GM21423 (cell line): ENCODE data around the gene KLHL10.

Experiments used
- ATAC-seq: cut with Tn5 transposase; IDR thresholded peaks from one replicate; pipeline ENCODE4 v1.9.1; 2021; ENCODE audit warnings: mild to moderate bottlenecking, moderate library complexity; ENCODE audit not compliant: unreplicated experiment

KLHL10 gene

GRCh38 chr17:41892021-41892376 lies 54.4 kb downstream of the KLHL10 start:
- no peak for ATAC-seq

- no peak for ATAC-seq
Observed at GRCh38 chr17:41893384-41893783, 55.8 kb downstream of the KLHL10 start.

- no peak for ATAC-seq
Observed at GRCh38 chr17:41894791-41895331, 57.2 kb downstream of the KLHL10 start.

- no peak for ATAC-seq
Observed at GRCh38 chr17:41895617-41896016, 58.0 kb downstream of the KLHL10 start.

DNA sequence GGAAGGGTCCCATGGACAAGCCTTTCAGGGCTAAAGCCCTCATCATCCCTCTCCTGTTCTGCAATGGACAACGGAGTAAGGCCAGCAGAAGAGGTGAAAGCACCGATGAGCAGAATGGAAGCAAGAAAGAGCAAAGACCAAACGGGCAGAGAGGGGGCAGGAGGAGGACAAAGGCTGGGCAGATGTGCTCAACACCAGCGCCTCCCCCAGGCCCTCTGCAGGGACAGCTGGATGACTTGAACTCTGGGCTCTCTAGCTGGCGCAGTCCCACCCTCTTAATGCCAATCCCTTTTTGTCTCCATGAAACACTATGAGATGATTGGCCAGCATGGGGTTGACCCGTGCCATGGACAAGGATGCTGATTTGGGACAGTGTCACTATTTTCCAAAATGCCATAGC lies 59.1 kb downstream of the KLHL10 start:
- no peak for ATAC-seq
